HL-60 (cell line): ENCODE data around the gene SPTAN1.

Experiments
- DNase-seq, 2 experiments: peaks; one replicate each; pipeline ENCODE4 v3.0.0-alpha.2; 2010 to 2020; ENCODE audit warnings: low read depth in 1 of 2, low spot score in 1 of 2
- H3K27ac ChIP-seq: fragments of 250-450 bp; sonication (Bioruptor Pico); replicated peaks from 2 replicates; pipeline ENCODE4 v1.5.1; 2020; ENCODE audit warnings: mild to moderate bottlenecking, moderate library complexity
- H3K27me3 ChIP-seq: fragments of 250-450 bp; sonication (Bioruptor Pico); 2 replicates; pipeline ENCODE4 v1.5.1; 2021; ENCODE audit warnings: mild to moderate bottlenecking, moderate library complexity; ENCODE audit not compliant: insufficient read depth, poor library complexity, severe bottlenecking
- H3K4me3 ChIP-seq: replicated peaks from 2 replicates; pipeline ENCODE4 v1.5.1; 2011; ENCODE audit warnings: mild to moderate bottlenecking, control low read depth, low read length; ENCODE audit not compliant: insufficient read depth
- GABPA ChIP-seq: IDR thresholded peaks from 2 replicates; pipeline ENCODE4 v1.6.1; 2012; ENCODE audit warnings: low read depth
- POLR2AphosphoS5 ChIP-seq: IDR thresholded peaks from 2 replicates; pipeline ENCODE4 v1.6.1; 2012; ENCODE audit warnings: low read depth
- SPI1 ChIP-seq: IDR thresholded peaks from 2 replicates; pipeline ENCODE4 v1.6.1; 2012; ENCODE audit warnings: low read depth, mild to moderate bottlenecking, borderline replicate concordance
- TF ChIP-seq, protein P1 (sequence below): IDR thresholded peaks from 2 replicates; pipeline ENCODE4 v1.6.1; 2012; ENCODE audit warnings: low read depth; ENCODE audit not compliant: insufficient replicate concordance
- TF ChIP-seq, protein P2 (sequence below): IDR thresholded peaks from one replicate; pipeline ENCODE4 v1.5.1; 2011; ENCODE audit warnings: low read length, control low read depth, inconsistent platforms; ENCODE audit not compliant: insufficient read depth

The SPTAN1 gene

DNA sequence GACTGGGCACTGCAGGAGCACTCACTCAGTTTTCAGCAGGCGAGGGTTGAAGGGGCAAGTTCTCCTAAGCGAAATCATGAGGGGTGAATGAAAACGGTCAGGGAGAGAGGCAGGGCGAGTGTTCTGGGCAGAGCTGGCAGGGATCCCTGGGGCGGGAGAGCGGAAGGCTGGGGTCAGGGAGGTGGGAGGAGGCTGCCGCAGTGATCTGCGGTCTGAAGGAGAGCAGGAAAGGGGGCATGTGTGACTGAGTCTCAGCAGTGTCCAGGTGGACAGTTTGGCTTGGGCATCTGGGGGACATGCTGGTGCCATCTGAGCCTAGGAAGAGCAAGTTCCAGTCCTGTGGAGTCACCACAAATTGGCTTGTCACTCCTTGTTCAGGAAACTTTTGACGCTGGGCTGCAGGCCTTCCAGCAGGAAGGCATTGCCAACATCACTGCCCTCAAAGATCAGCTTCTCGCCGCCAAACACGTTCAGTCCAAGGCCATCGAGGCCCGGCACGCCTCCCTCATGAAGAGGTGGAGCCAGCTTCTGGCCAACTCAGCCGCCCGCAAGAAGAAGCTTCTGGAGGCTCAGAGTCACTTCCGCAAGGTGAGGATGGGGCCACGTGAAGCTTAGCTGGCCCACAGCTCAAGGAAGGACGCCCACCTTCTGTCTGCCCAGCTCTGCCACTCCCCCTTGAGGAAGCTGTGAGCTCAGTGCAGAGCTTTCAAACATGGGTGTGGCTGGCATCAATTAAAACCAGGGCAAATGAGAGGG, 73.2 kb downstream of the SPTAN1 start:
- Histone ChIP-seq H3K27me3 (no peaks in the 10 kb centered on the region), H3K4me3 (no peak overlapping the region), H3K27ac (no peak overlapping the region)
- no peak for DNase-seq
- TF ChIP-seq SPI1 = no peak
- TF ChIP-seq POLR2AphosphoS5 = no peak
- TF ChIP-seq, protein P1, sequence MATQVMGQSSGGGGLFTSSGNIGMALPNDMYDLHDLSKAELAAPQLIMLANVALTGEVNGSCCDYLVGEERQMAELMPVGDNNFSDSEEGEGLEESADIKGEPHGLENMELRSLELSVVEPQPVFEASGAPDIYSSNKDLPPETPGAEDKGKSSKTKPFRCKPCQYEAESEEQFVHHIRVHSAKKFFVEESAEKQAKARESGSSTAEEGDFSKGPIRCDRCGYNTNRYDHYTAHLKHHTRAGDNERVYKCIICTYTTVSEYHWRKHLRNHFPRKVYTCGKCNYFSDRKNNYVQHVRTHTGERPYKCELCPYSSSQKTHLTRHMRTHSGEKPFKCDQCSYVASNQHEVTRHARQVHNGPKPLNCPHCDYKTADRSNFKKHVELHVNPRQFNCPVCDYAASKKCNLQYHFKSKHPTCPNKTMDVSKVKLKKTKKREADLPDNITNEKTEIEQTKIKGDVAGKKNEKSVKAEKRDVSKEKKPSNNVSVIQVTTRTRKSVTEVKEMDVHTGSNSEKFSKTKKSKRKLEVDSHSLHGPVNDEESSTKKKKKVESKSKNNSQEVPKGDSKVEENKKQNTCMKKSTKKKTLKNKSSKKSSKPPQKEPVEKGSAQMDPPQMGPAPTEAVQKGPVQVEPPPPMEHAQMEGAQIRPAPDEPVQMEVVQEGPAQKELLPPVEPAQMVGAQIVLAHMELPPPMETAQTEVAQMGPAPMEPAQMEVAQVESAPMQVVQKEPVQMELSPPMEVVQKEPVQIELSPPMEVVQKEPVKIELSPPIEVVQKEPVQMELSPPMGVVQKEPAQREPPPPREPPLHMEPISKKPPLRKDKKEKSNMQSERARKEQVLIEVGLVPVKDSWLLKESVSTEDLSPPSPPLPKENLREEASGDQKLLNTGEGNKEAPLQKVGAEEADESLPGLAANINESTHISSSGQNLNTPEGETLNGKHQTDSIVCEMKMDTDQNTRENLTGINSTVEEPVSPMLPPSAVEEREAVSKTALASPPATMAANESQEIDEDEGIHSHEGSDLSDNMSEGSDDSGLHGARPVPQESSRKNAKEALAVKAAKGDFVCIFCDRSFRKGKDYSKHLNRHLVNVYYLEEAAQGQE = no peak
- TF ChIP-seq, protein P2, sequence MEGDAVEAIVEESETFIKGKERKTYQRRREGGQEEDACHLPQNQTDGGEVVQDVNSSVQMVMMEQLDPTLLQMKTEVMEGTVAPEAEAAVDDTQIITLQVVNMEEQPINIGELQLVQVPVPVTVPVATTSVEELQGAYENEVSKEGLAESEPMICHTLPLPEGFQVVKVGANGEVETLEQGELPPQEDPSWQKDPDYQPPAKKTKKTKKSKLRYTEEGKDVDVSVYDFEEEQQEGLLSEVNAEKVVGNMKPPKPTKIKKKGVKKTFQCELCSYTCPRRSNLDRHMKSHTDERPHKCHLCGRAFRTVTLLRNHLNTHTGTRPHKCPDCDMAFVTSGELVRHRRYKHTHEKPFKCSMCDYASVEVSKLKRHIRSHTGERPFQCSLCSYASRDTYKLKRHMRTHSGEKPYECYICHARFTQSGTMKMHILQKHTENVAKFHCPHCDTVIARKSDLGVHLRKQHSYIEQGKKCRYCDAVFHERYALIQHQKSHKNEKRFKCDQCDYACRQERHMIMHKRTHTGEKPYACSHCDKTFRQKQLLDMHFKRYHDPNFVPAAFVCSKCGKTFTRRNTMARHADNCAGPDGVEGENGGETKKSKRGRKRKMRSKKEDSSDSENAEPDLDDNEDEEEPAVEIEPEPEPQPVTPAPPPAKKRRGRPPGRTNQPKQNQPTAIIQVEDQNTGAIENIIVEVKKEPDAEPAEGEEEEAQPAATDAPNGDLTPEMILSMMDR = no peak
- no peak for TF ChIP-seq GABPA

DNA sequence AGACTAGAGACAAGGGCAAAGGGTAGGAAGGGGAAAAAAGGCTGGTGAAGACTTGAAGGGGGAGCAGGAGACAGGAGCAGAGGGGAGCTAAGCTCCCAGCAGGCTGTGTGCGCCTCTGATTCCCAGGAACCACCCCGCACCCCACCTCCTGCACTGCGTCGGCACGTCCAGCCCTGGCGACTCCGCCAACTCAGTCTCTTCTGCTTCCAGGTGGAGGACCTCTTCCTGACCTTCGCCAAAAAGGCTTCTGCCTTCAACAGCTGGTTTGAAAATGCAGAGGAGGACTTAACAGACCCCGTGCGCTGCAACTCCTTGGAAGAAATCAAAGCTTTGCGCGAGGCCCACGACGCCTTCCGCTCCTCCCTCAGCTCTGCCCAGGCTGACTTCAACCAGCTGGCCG, 73.8 kb downstream of the SPTAN1 start:
- no peak for DNase-seq
- no peaks in the 10 kb centered on the region for H3K27me3 ChIP-seq
- no peak overlapping the region for H3K4me3 ChIP-seq
- no peak overlapping the region for H3K27ac ChIP-seq
- TF ChIP-seq POLR2AphosphoS5 (no peak), GABPA (no peak), SPI1 (no peak)
- TF ChIP-seq, protein P1 = no peak
- TF ChIP-seq, protein P2 = no peak

DNA sequence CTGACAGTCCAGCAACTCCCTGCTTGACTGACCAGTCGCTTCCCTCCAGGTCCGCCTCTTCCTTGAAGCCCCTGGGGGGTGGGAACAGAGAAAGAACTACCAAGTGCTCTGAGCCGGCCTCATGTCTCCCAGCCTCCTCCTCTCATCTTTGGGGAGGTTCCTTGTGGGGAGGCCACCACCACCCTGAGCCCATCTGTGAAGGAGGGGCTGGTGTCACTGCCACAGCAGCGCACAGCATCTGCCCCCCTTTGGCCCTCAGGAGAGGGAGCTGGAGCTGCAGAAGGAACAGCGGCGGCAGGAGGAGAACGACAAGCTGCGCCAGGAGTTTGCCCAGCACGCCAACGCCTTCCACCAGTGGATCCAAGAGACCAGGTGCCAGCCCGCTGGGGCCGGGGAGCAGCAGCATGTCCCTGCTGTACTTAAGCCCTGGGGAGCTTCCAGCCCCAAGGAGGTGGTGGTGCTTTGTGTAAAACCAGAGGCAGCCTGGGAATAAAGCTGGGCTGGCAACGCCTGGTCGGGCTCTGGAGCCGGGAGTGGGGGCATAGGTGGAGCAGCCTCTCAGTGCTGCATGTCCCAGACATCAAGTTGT, 74.8 kb downstream of the SPTAN1 start:
- DNase-seq = no peak
- no peak overlapping the region for H3K27ac ChIP-seq
- TF ChIP-seq, protein P1 = no peak
- no peak for TF ChIP-seq GABPA
- no peak for TF ChIP-seq POLR2AphosphoS5
- TF ChIP-seq, protein P2 = no peak
- no peak overlapping the region for H3K4me3 ChIP-seq
- H3K27me3 ChIP-seq = no peaks in the 10 kb centered on the region
